IMR-90 (cell line): Measurements from ENCODE around the gene TMIGD1. TPM values are rescaled to one million over a fixed set of nuclear protein-coding genes. Genes with fewer than 3 reads are reported as not detected.

Experiments
- ATAC-seq: fragments of 200-7000 bp; cut with Tn5 transposase; 2 replicates; pipeline ENCODE4 v1.9.1; 2020; ENCODE audit warnings: low read depth, mild to moderate bottlenecking, moderate library complexity
- BruUV-seq: library from RNA; stranded (reverse); fragments of 400-500 nt; replicated peaks from 2 replicates; lab custom pipeline; 2021; lab: Mats Ljungman, UMichigan
- CTCF ChIA-PET: fragments of 300-600 bp; formaldehyde crosslinking; extraction: SDS; loops from one replicate; lab custom pipeline; 2021; ENCODE audit warnings: antibody characterized with exemption; lab: Yijun Ruan, JAX
- POLR2A ChIA-PET: fragments of 300-600 bp; sonication (Branson Sonifier 250); formaldehyde crosslinking; loops from one replicate; lab custom pipeline; 2022; ENCODE audit warnings: antibody characterized with exemption; ENCODE audit not compliant: unreplicated experiment; lab: Charles Lee
- DNase-seq: peaks from one replicate; pipeline ENCODE4 v3.0.0; 2013
- H2AFZ ChIP-seq: replicated peaks from 2 replicates; pipeline ENCODE3; 2013; ENCODE audit warnings: low read length, mild to moderate bottlenecking; ENCODE audit not compliant: poor library complexity
- H2AK5ac ChIP-seq: 2 replicates; pipeline ENCODE4 v1.6.1; 2013; ENCODE audit warnings: low read depth, low read length, inconsistent platforms
- H2AK9ac ChIP-seq: replicated peaks from 2 replicates; pipeline ENCODE3; 2013; ENCODE audit warnings: mild to moderate bottlenecking, low read depth, low read length, moderate library complexity; ENCODE audit not compliant: poor library complexity
- H2BK120ac ChIP-seq: 2 replicates; pipeline ENCODE4 v1.6.1; 2013; ENCODE audit warnings: low read depth, low read length, inconsistent platforms
- H2BK15ac ChIP-seq: 3 replicates; pipeline ENCODE4 v1.6.1; 2013; ENCODE audit warnings: low read depth, low read length, inconsistent platforms
- H2BK20ac ChIP-seq: 2 replicates; pipeline ENCODE4 v1.6.1; 2013; ENCODE audit warnings: low read depth, mild to moderate bottlenecking, inconsistent platforms, low read length, moderate library complexity
- H2BK5ac ChIP-seq: 2 replicates; pipeline ENCODE4 v1.6.1; 2013; ENCODE audit warnings: mild to moderate bottlenecking, low read depth, low read length, inconsistent platforms; ENCODE audit not compliant: poor library complexity, severe bottlenecking
- H3K14ac ChIP-seq: replicated peaks from 2 replicates; pipeline ENCODE4 v1.6.1; 2013; ENCODE audit warnings: low read depth, low read length, inconsistent platforms
- H3K18ac ChIP-seq: 2 replicates; pipeline ENCODE4 v1.6.1; 2013; ENCODE audit warnings: low read depth, low read length, control low read depth
- H3K23ac ChIP-seq: 2 replicates; pipeline ENCODE4 v1.6.1; 2013; ENCODE audit warnings: low read depth, low read length, inconsistent platforms
- H3K27ac ChIP-seq: 2 replicates; pipeline ENCODE4 v1.5.1; 2013; ENCODE audit warnings: mild to moderate bottlenecking, control low read depth, low read length; ENCODE audit not compliant: insufficient read depth
- H3K27me3 ChIP-seq: 2 replicates; pipeline ENCODE4 v1.6.1; 2013; ENCODE audit warnings: low read length; ENCODE audit not compliant: control insufficient read depth, insufficient read depth
- H3K36me3 ChIP-seq: 2 replicates; pipeline ENCODE4 v1.6.1; 2013; ENCODE audit warnings: low read length, mixed read lengths; ENCODE audit not compliant: control insufficient read depth, insufficient read depth
- H3K4ac ChIP-seq: 2 replicates; pipeline ENCODE4 v1.6.1; 2013; ENCODE audit warnings: low read depth, low read length, inconsistent platforms
- H3K4me1 ChIP-seq: 2 replicates; pipeline ENCODE4 v1.6.1; 2013; ENCODE audit warnings: low read length, mixed read lengths; ENCODE audit not compliant: control insufficient read depth, insufficient read depth
- H3K4me2 ChIP-seq: 2 replicates; pipeline ENCODE4 v1.6.1; 2013; ENCODE audit warnings: low read depth, mild to moderate bottlenecking, control low read depth, low read length, moderate library complexity
- H3K4me3 ChIP-seq: 2 replicates; pipeline ENCODE4 v1.5.1; 2013; ENCODE audit warnings: low read depth, mild to moderate bottlenecking, control low read depth, low read length, moderate library complexity; ENCODE audit not compliant: insufficient read depth
- H3K56ac ChIP-seq: 2 replicates; pipeline ENCODE4 v1.6.1; 2013; ENCODE audit warnings: low read length, inconsistent platforms; ENCODE audit not compliant: insufficient read depth; ENCODE audit errors: extremely low read depth
- H3K79me1 ChIP-seq, 2 experiments: 2 replicates each; pipeline ENCODE4 v1.6.1; 2013; ENCODE audit warnings: low read length in 2 of 2, inconsistent platforms in 1 of 2, low read depth in 1 of 2
- H3K9ac ChIP-seq: 2 replicates; pipeline ENCODE4 v1.6.1; 2013; ENCODE audit warnings: low read depth, low read length, control low read depth
- H3K9me1 ChIP-seq: 2 replicates; pipeline ENCODE4 v1.6.1; 2013; ENCODE audit warnings: low read length, inconsistent platforms; ENCODE audit not compliant: insufficient read depth
- H3K9me3 ChIP-seq: 2 replicates; pipeline ENCODE4 v1.6.1; 2013; ENCODE audit warnings: low read length; ENCODE audit not compliant: control insufficient read depth, insufficient read depth
- H4K20me1 ChIP-seq: 2 replicates; pipeline ENCODE4 v1.6.1; 2013; ENCODE audit warnings: low read length, inconsistent platforms; ENCODE audit not compliant: insufficient read depth
- H4K5ac ChIP-seq: 2 replicates; pipeline ENCODE4 v1.6.1; 2013; ENCODE audit warnings: mild to moderate bottlenecking, low read depth, low read length, control low read depth
- H4K8ac ChIP-seq, 2 experiments: 2 replicates each; pipeline ENCODE4 v1.6.1; 2013; ENCODE audit warnings: low read depth in 2 of 2, low read length in 2 of 2, control low read depth in 1 of 2, inconsistent platforms in 1 of 2
- H4K91ac ChIP-seq: 2 replicates; pipeline ENCODE4 v1.6.1; 2013; ENCODE audit warnings: low read depth, low read length, inconsistent platforms; ENCODE audit not compliant: insufficient read depth
- CEBPB ChIP-seq: IDR thresholded peaks from 2 replicates; pipeline ENCODE4 v1.6.1; 2012; ENCODE audit warnings: low read depth, low read length, improper control_type of control experiment
- NFE2L2 ChIP-seq: fragments of 150-350 bp; IDR thresholded peaks from 2 replicates; pipeline ENCODE4 v1.6.1; 2016; ENCODE audit warnings: low read depth, mild to moderate bottlenecking, low read length
- WGBS, 2 experiments: methylation state at CpG; one replicate each; pipeline versions ENCODE4 v1.1.5 to v1.1.7; 2013; ENCODE audit warnings: missing lambda C conversion rate in 2 of 2; ENCODE audit not compliant: insufficient read length in 1 of 2; ENCODE audit errors: extremely low coverage in 2 of 2; 5-methylcytosine and 5-hydroxymethylcytosine counted together
- dilution Hi-C: fragments of 300-500 bp; cut with HindIII; formaldehyde crosslinking; loops from one replicate; pipeline ENCODE4 v1.14.3; 2018; ENCODE audit warnings: low sequenced_read_pairs; ENCODE audit not compliant: unreplicated experiment
- in situ Hi-C: fragments of 300-500 bp; cut with MboI; formaldehyde crosslinking; loops from 3 replicates; pipeline ENCODE4 v1.14.3; 2019; ENCODE audit warnings: low sequenced_read_pairs, inconsistent platforms, mixed read lengths
- intact Hi-C: fragments of 100-400 bp; cut with micrococcal nuclease; formaldehyde crosslinking; loops from 2 replicates; pipeline ENCODE4 v1.10.0; 2022
- polyA plus RNA-seq, 3 experiments: library from polyadenylated mRNA; depleted of rRNA; stranded (reverse); fragments of >200 nt; gene quantifications; 2 replicates each; pipeline ENCODE4 v1.2.3, GENCODE V29; 2012; ENCODE audit warnings: low replicate concordance in 1 of 3
- total RNA-seq: library from RNA; depleted of rRNA; stranded (reverse); fragments of >200 nt; gene quantifications from 2 replicates; pipeline ENCODE4 v1.2.3, GENCODE V29; 2012

The TMIGD1 gene
- total and polyA plus RNA-seq, 2 of the 4 experiments (the other 2 are of a cell fraction): not detected

GRCh38 chr17:30344283-30345088 lies 10.6 kb upstream of the TMIGD1 start:
- CTCF ChIA-PET: no interaction called here
- Histone ChIP-seq H3K4ac (no peak overlapping the region), H3K18ac (no peak overlapping the region), H3K27me3 (no peaks in the 10 kb centered on the region), H4K91ac (no peak overlapping the region), H3K56ac (no peak overlapping the region), H2BK15ac (no peak overlapping the region; the same call in 2 of the 3 replicates), H3K4me1 (peaks cover 19% of the 10 kb centered on the region), H2BK20ac (no peak overlapping the region), H3K9me1 (peaks cover 9% of the 10 kb centered on the region), H3K23ac (no peak overlapping the region), H4K8ac (no peak overlapping the region), H2BK120ac (peak overlapping the region; percentile 11; the same call in 1 of the 2 replicates), H2AFZ (no peak overlapping the region), H3K9ac (no peak overlapping the region), H2AK5ac (no peak overlapping the region), H2AK9ac (no peak overlapping the region), H3K14ac (0 out of 2 replicates have a peak overlapping the region, but pooled peaks have one; percentile 1), H3K27ac (no peak overlapping the region), H3K4me2 (no peak overlapping the region), H4K20me1 (no peaks in the 10 kb centered on the region), H3K79me1 (no peaks in the 10 kb centered on the region), H3K9me3 (no peaks in the 10 kb centered on the region), H3K36me3 (no peaks in the 10 kb centered on the region), H4K5ac (no peak overlapping the region), H3K4me3 (no peak overlapping the region), H2BK5ac (no peak overlapping the region)
- no TSS peak for BruUV-seq
- DNase-seq (peak; percentile 59), ATAC-seq (no peak; the same call in 1 of the 2 replicates)
- intact Hi-C loops: loop anchor here (5.0 kb wide), 1 partner anchor 133 kb away; the partner anchor contains the start of gene GOSR1
- in situ Hi-C loops: no loop called here
- TF ChIP-seq CEBPB: peak; percentile 85
- no peak for TF ChIP-seq NFE2L2
- whole genome bisulfite sequencing, 2 experiments: 57% methylated on average over 1 of the region's 9 CpGs; no CpG with 5 or more reads in 1 of the 2 experiments
- dilution Hi-C loops: no loop called here
- POLR2A ChIA-PET: no interaction called here
